Measurements from ENCODE around the gene ADGRV1. TPM values are rescaled to one million over a fixed set of nuclear protein-coding genes. Genes with fewer than 3 reads are reported as not detected.
"Not testable (repeated sequence)": the region's sequence is repeated elsewhere in the genome, so short reads cannot be mapped to it uniquely, and the experiment has no call there.

ADGRV1 gene
- total RNA-seq, 1 donor from 2014 or later, result 0.99 TPM

DNA sequence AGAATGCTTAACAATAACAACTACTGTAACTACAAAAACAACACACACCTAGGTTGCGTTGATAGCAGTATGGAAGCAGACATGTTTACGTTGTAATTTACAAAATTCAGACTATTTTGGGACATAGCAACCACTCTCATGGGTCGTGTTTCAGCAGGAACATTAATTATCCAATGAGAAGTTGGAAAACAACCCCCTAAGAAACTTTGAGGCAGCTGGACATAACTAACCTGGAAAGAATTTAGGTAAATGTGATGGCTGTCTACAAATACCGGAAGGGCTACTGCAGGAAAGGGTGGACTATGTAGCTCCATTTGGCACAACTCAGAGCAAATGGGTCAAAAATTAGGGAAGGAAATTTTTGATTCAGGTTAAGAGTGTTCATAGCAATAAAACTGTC is 409.3 kb downstream of the ADGRV1 start:
- H3K36me3 Mint-ChIP-seq (ENCODE audit: unreplicated experiment), result no peaks in the 10 kb centered on the region
- TF ChIP-seq CTCF (IDR thresholded peaks at IDR 0.05), result no peak
- H3K9me3 Mint-ChIP-seq (ENCODE audit: unreplicated experiment), result peaks cover 11% of the 10 kb centered on the region
- no peak overlapping the region for H3K4me3 Mint-ChIP-seq (ENCODE audit: unreplicated experiment)
- no peaks in the 10 kb centered on the region for H3K4me1 Mint-ChIP-seq (ENCODE audit: unreplicated experiment)
- peaks cover 19% of the 10 kb centered on the region for H3K27me3 Mint-ChIP-seq (ENCODE audit: unreplicated experiment)
- DNase-seq (ENCODE audit: extremely low spot score, unreplicated experiment), result no peak
- H3K27ac Mint-ChIP-seq (ENCODE audit: unreplicated experiment), result no peak overlapping the region

DNA sequence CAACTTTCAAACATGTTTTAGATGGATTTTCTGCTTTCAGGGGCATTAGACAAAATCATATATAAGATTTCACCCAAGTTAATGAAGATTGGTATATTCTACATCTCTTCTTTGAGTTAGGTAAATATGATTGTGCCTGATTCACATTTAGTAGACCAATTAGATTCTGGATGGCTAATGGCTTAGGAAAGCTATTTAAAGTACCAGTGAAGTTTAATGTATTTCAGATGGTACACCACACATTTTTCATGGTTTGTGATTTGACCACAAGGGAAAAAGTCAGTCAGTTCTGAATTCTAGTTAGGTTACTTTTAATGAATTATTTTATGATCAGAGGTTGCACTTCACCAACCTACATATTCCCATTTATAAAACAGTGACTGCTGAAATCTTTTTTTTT is 409.7 kb downstream of the ADGRV1 start:
- H3K4me1 Mint-ChIP-seq (ENCODE audit: unreplicated experiment), result no peaks in the 10 kb centered on the region
- H3K27ac Mint-ChIP-seq (ENCODE audit: unreplicated experiment), result no peak overlapping the region
- no peaks in the 10 kb centered on the region for H3K36me3 Mint-ChIP-seq (ENCODE audit: unreplicated experiment)
- H3K27me3 Mint-ChIP-seq (ENCODE audit: unreplicated experiment), result peaks cover 19% of the 10 kb centered on the region
- H3K9me3 Mint-ChIP-seq (ENCODE audit: unreplicated experiment), result peaks cover 11% of the 10 kb centered on the region
- no peak for TF ChIP-seq CTCF (IDR thresholded peaks at IDR 0.05)
- no peak overlapping the region for H3K4me3 Mint-ChIP-seq (ENCODE audit: unreplicated experiment)
- no peak for DNase-seq (ENCODE audit: extremely low spot score, unreplicated experiment)

- not testable (repeated sequence) for H3K36me3 Mint-ChIP-seq (ENCODE audit: unreplicated experiment); H3K27ac Mint-ChIP-seq (ENCODE audit: unreplicated experiment); DNase-seq (ENCODE audit: extremely low spot score, unreplicated experiment); H3K4me1 Mint-ChIP-seq (ENCODE audit: unreplicated experiment); H3K4me3 Mint-ChIP-seq (ENCODE audit: unreplicated experiment)
- H3K9me3 Mint-ChIP-seq (ENCODE audit: unreplicated experiment), result peaks cover 11% of the 10 kb centered on the region
- peaks cover 11% of the 10 kb centered on the region for H3K27me3 Mint-ChIP-seq (ENCODE audit: unreplicated experiment)
Measured at GRCh38 chr5:90969945-90970344, 411.3 kb downstream of the ADGRV1 start.

DNA sequence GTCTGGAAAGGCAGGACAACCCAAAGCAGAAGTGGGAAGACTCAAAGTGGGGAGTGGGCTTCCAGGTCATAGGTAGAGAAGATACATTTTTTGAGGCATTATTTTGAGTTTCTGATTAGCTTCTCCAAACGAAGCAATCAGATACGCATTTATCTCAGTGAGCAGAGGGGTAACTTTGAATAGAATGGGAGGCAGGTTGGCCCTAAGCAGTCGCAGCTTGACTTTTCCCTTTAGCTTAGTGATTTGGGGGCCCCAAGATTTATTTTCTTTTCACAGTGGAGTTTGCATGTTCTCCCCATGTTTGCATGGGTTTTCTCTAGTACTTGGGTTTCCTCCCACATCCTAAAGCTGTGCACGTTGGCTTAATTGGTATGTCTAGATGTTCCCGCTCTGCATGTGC is 422.6 kb downstream of the ADGRV1 start:
- H3K4me1 Mint-ChIP-seq (ENCODE audit: unreplicated experiment), result no peaks in the 10 kb centered on the region
- no peaks in the 10 kb centered on the region for H3K27me3 Mint-ChIP-seq (ENCODE audit: unreplicated experiment)
- H3K27ac Mint-ChIP-seq (ENCODE audit: unreplicated experiment), result no peak overlapping the region
- DNase-seq (ENCODE audit: extremely low spot score, unreplicated experiment), result no peak
- H3K4me3 Mint-ChIP-seq (ENCODE audit: unreplicated experiment), result no peak overlapping the region
- H3K36me3 Mint-ChIP-seq (ENCODE audit: unreplicated experiment), result no peaks in the 10 kb centered on the region
- no peaks in the 10 kb centered on the region for H3K9me3 Mint-ChIP-seq (ENCODE audit: unreplicated experiment)
- TF ChIP-seq CTCF (IDR thresholded peaks at IDR 0.05), result no peak

- Mint-ChIP-seq H3K27ac (ENCODE audit: unreplicated experiment) (no peak overlapping the region), H3K4me3 (ENCODE audit: unreplicated experiment) (no peak overlapping the region), H3K27me3 (ENCODE audit: unreplicated experiment) (no peaks in the 10 kb centered on the region), H3K9me3 (ENCODE audit: unreplicated experiment) (no peaks in the 10 kb centered on the region), H3K4me1 (ENCODE audit: unreplicated experiment) (no peaks in the 10 kb centered on the region), H3K36me3 (ENCODE audit: unreplicated experiment) (no peaks in the 10 kb centered on the region)
- DNase-seq (ENCODE audit: extremely low spot score, unreplicated experiment), result no peak
- TF ChIP-seq CTCF (IDR thresholded peaks at IDR 0.05), result no peak
Measured at GRCh38 chr5:90981821-90982220, 423.2 kb downstream of the ADGRV1 start.

- no peaks in the 10 kb centered on the region for H3K9me3 Mint-ChIP-seq (ENCODE audit: unreplicated experiment)
- TF ChIP-seq CTCF (IDR thresholded peaks at IDR 0.05), result no peak
- no peak for DNase-seq (ENCODE audit: extremely low spot score, unreplicated experiment)
- H3K36me3 Mint-ChIP-seq (ENCODE audit: unreplicated experiment), result no peaks in the 10 kb centered on the region
- H3K27ac Mint-ChIP-seq (ENCODE audit: unreplicated experiment), result no peak overlapping the region
- no peak overlapping the region for H3K4me3 Mint-ChIP-seq (ENCODE audit: unreplicated experiment)
- H3K4me1 Mint-ChIP-seq (ENCODE audit: unreplicated experiment), result no peaks in the 10 kb centered on the region
- no peaks in the 10 kb centered on the region for H3K27me3 Mint-ChIP-seq (ENCODE audit: unreplicated experiment)
Measured at GRCh38 chr5:90982576-90982975, 424.0 kb downstream of the ADGRV1 start.
